Suprapubic skin (tissue), 4 donors: Measurements from ENCODE around the gene RRP1.

ENCODE experiments used
- POLR2A ChIP-seq, 2 donors: fragments of 450-650 bp; IDR thresholded peaks; one replicate each; pipeline ENCODE4 v1.6.1; 2017; ENCODE audit warnings: antibody characterized with exemption in 2 of 2, mild to moderate bottlenecking in 2 of 2, moderate library complexity in 2 of 2
- POLR2AphosphoS5 ChIP-seq, 3 donors: sonication (generic); formaldehyde crosslinking; IDR thresholded peaks; one replicate each; pipeline ENCODE4 v1.6.1; 2017; ENCODE audit warnings: antibody characterized with exemption in 3 of 3
- TF ChIP-seq, protein P1 (sequence below), 2 donors: fragments of 200-600 bp in 1 of 2; fragments of 450-650 bp in 1 of 2; sonication (generic) in 1 of 2; IDR thresholded peaks; one replicate each; pipeline ENCODE4 v1.5.1; 2016 to 2019; ENCODE audit warnings: antibody characterized with exemption in 2 of 2, mild to moderate bottlenecking in 1 of 2, moderate library complexity in 1 of 2

DNA sequence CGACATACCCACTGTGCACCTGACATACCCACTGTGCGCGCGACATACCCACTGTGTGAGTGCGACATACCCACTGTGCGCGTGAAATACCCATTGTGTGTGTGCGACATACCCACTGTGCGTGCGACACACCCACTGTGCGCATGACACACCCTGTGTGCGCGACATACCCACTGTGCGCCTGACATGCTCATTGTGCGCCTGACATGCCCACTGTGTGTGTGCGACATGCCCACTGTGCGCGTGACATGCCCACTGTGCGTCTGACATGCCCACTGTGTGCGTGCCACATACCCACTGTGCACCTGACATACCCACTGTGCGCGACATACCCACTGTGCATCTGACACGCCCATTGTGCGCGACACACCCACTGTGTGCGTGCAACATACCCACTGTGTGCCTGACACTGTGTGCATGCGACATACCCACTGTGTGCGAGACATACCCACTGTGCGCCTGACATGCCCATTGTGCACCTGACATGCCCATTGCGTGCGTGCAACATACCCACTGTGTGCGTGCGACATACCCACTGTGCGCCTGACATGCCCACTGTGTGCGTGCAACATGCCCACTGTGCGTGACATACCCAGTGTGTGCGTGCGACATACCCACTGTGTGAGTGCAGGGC, 2.5 kb upstream of the RRP1 start:
- TF ChIP-seq, protein P1, sequence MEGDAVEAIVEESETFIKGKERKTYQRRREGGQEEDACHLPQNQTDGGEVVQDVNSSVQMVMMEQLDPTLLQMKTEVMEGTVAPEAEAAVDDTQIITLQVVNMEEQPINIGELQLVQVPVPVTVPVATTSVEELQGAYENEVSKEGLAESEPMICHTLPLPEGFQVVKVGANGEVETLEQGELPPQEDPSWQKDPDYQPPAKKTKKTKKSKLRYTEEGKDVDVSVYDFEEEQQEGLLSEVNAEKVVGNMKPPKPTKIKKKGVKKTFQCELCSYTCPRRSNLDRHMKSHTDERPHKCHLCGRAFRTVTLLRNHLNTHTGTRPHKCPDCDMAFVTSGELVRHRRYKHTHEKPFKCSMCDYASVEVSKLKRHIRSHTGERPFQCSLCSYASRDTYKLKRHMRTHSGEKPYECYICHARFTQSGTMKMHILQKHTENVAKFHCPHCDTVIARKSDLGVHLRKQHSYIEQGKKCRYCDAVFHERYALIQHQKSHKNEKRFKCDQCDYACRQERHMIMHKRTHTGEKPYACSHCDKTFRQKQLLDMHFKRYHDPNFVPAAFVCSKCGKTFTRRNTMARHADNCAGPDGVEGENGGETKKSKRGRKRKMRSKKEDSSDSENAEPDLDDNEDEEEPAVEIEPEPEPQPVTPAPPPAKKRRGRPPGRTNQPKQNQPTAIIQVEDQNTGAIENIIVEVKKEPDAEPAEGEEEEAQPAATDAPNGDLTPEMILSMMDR (IDR thresholded peaks at IDR 0.05), result no peak
- TF ChIP-seq POLR2AphosphoS5 (IDR thresholded peaks at IDR 0.05) (no peak), POLR2A (IDR thresholded peaks at IDR 0.05) (no peak)
